CD4-positive, CD25-positive, alpha-beta regulatory T cell (primary cell): ENCODE data around the gene CMTM1. TPM values are rescaled to one million over a fixed set of nuclear protein-coding genes. Genes with fewer than 3 reads are reported as not detected.
"Not testable (repeated sequence)": the region's sequence is repeated elsewhere in the genome, so short reads cannot be mapped to it uniquely, and the experiment has no call there.

Source experiments
- ATAC-seq, 2 donors: fragments of 150-1000 bp; cut with Tn5 transposase; one replicate each; pipeline ENCODE4 v1.10.0; 2021; ENCODE audit warnings: low read depth in 2 of 2, moderate number of reproducible peaks in 2 of 2, moderate library complexity in 1 of 2
- DNase-seq, 3 donors: peaks; one replicate each; pipeline versions ENCODE4 v3.0.0 to v3.0.0-alpha.2; 2012 to 2022; ENCODE audit warnings: mixed read lengths in 1 of 3
- H3K27ac ChIP-seq: one replicate; pipeline ENCODE4 v1.7.0; 2013; ENCODE audit warnings: mild to moderate bottlenecking, low read length; ENCODE audit not compliant: insufficient read depth, poor library complexity, severe bottlenecking
- H3K27me3 ChIP-seq: one replicate; pipeline ENCODE4 v1.7.0; 2013; ENCODE audit warnings: low read length; ENCODE audit not compliant: control insufficient read depth, insufficient read depth
- H3K36me3 ChIP-seq: one replicate; pipeline ENCODE4 v1.7.0; 2013; ENCODE audit warnings: mild to moderate bottlenecking, low read length, moderate library complexity; ENCODE audit not compliant: control insufficient read depth, insufficient read depth
- H3K4me1 ChIP-seq: 2 replicates; pipeline ENCODE4 v1.7.0; 2013; ENCODE audit warnings: mild to moderate bottlenecking, low read length; ENCODE audit not compliant: insufficient read depth, control insufficient read depth, poor library complexity, severe bottlenecking
- H3K4me3 ChIP-seq: one replicate; pipeline ENCODE4 v1.7.0; 2013; ENCODE audit warnings: low read depth, mild to moderate bottlenecking, low read length, moderate library complexity
- H3K9me3 ChIP-seq, 2 experiments: 1 replicate in 1 of 2; 2 replicates in 1 of 2; pipeline ENCODE4 v1.7.0; 2013; ENCODE audit warnings: low read length in 2 of 2, mild to moderate bottlenecking in 1 of 2, moderate library complexity in 1 of 2; ENCODE audit not compliant: control insufficient read depth in 2 of 2
- H3K27ac Mint-ChIP-seq, 3 donors: one replicate each; pipeline ENCODE4 v1.8.0; 2020 to 2022; ENCODE audit warnings: mild to moderate bottlenecking in 3 of 3, mixed read lengths in 3 of 3, moderate library complexity in 2 of 3
- H3K27me3 Mint-ChIP-seq: one replicate; pipeline ENCODE4 v1.8.0; 2022; ENCODE audit warnings: mild to moderate bottlenecking, mixed read lengths
- H3K36me3 Mint-ChIP-seq: one replicate; pipeline ENCODE4 v1.8.0; 2020; ENCODE audit warnings: mixed read lengths
- H3K4me1 Mint-ChIP-seq, 4 donors: one replicate each; pipeline ENCODE4 v1.8.0; 2020 to 2022; ENCODE audit warnings: mixed read lengths in 4 of 4, mild to moderate bottlenecking in 1 of 4
- H3K4me3 Mint-ChIP-seq, 4 donors: one replicate each; pipeline ENCODE4 v1.8.0; 2020 to 2022; ENCODE audit warnings: mild to moderate bottlenecking in 4 of 4, mixed read lengths in 4 of 4, moderate library complexity in 3 of 4
- H3K9me3 Mint-ChIP-seq, 7 donors: one replicate each; pipeline ENCODE4 v1.8.0; 2020 to 2022; ENCODE audit warnings: mixed read lengths in 7 of 7, mild to moderate bottlenecking in 3 of 7, moderate library complexity in 2 of 7
- polyA plus RNA-seq, 4 donors: library from polyadenylated mRNA; unstranded; fragments of 300-500 nt; fragmentation: Illumina TruSeq; gene quantifications; one replicate each; pipeline ENCODE4 v1.2.3, GENCODE V29; 2021
- total RNA-seq: library from RNA; stranded (reverse); gene quantifications from one replicate; pipeline ENCODE4 v1.2.3, GENCODE V29; 2022

The CMTM1 gene
- total and polyA plus RNA-seq, 5 donors from 2014 or later: 0.26 to 3.2 (median 1.0) TPM

DNA sequence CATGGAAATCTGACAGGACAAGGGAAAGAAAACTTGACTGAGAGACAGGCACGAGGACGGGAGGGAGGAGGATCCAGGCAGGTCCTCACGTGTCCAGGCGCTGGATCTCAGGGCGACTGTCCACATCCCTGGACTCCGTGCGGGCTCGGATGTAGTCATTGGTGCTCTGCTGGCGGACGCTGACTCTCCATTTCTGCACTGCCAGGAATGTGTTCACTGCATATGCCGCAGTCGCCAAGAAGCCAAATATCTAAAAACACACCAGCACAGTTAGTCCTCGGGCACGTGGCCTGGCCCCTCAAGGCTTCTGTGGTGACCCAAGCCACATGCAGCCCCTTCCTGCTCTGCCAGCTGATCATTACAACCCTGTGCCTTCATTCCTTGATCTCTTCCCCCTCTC, 55.7 kb downstream of the CMTM1 start:
- ATAC-seq (no peak), DNase-seq (no peak)
- H3K27me3 ChIP-seq: no peaks in the 10 kb centered on the region
- no peak overlapping the region for H3K27ac ChIP-seq
- H3K36me3 Mint-ChIP-seq: peaks cover 5% of the 10 kb centered on the region
- H3K9me3 Mint-ChIP-seq: no peaks in the 10 kb centered on the region
- H3K4me3 Mint-ChIP-seq: no peak overlapping the region
- H3K27ac Mint-ChIP-seq: no peak overlapping the region
- H3K9me3 ChIP-seq: no peaks in the 10 kb centered on the region
- no peaks in the 10 kb centered on the region for H3K27me3 Mint-ChIP-seq
- H3K4me1 ChIP-seq: no peaks in the 10 kb centered on the region
- H3K4me1 Mint-ChIP-seq: no peaks in the 10 kb centered on the region
- no peaks in the 10 kb centered on the region for H3K36me3 ChIP-seq
- H3K4me3 ChIP-seq: no peak overlapping the region

DNA sequence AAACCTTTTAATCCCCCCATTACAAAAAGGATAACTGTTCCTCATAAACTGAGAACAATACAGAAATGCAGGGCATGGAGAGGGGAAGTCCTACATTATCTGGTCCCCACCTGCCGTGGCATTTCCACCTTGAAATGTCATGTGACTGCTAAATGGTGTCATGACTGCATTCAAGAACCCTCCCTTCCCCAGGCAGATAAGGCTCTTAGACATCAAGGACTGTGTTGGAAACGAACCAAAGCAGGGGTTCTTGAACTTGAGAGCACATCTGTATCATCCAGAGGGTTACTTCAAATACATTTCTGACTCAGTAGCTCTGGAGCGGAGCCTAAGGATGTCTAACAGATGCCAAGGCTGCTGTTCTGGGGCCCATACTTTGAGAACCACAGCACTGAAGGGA, 56.6 kb downstream of the CMTM1 start:
- no peak overlapping the region for H3K27ac Mint-ChIP-seq
- H3K36me3 ChIP-seq: no peaks in the 10 kb centered on the region
- ATAC-seq (no peak), DNase-seq (no peak)
- H3K4me1 Mint-ChIP-seq: no peaks in the 10 kb centered on the region
- no peak overlapping the region for H3K27ac ChIP-seq
- H3K4me3 Mint-ChIP-seq: no peak overlapping the region
- no peaks in the 10 kb centered on the region for H3K27me3 Mint-ChIP-seq
- no peak overlapping the region for H3K4me3 ChIP-seq
- no peaks in the 10 kb centered on the region for H3K27me3 ChIP-seq
- peaks cover 5% of the 10 kb centered on the region for H3K36me3 Mint-ChIP-seq
- H3K9me3 ChIP-seq: no peaks in the 10 kb centered on the region
- no peaks in the 10 kb centered on the region for H3K9me3 Mint-ChIP-seq
- no peaks in the 10 kb centered on the region for H3K4me1 ChIP-seq

DNA sequence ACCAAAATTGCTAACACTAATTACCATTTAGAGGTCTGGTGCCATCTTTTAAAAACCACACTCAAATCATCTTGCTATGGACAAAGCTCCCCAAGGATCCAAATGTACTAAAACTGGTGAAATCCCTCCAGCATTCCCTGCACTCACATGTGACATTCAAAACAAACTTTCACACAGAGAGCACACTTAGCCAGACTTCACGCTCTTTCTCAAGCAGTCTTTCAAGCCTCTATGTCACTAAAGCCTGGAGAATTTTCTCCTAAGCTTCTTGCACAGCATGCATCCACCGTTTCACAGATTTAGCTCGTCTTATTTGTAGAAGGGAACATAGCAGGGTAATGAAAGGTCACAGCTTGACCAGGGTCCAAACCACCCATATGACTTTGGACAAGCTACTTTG, 57.5 kb downstream of the CMTM1 start:
- peaks cover 5% of the 10 kb centered on the region for H3K36me3 Mint-ChIP-seq
- no peaks in the 10 kb centered on the region for H3K27me3 Mint-ChIP-seq
- Histone ChIP-seq H3K4me1 (no peaks in the 10 kb centered on the region), H3K27ac (no peak overlapping the region), H3K27me3 (no peaks in the 10 kb centered on the region), H3K4me3 (no peak overlapping the region), H3K36me3 (no peaks in the 10 kb centered on the region), H3K9me3 (no peaks in the 10 kb centered on the region)
- no peak overlapping the region for H3K27ac Mint-ChIP-seq
- no peaks in the 10 kb centered on the region for H3K4me1 Mint-ChIP-seq
- H3K9me3 Mint-ChIP-seq: no peaks in the 10 kb centered on the region
- no peak overlapping the region for H3K4me3 Mint-ChIP-seq
- ATAC-seq (no peak), DNase-seq (no peak)

DNA sequence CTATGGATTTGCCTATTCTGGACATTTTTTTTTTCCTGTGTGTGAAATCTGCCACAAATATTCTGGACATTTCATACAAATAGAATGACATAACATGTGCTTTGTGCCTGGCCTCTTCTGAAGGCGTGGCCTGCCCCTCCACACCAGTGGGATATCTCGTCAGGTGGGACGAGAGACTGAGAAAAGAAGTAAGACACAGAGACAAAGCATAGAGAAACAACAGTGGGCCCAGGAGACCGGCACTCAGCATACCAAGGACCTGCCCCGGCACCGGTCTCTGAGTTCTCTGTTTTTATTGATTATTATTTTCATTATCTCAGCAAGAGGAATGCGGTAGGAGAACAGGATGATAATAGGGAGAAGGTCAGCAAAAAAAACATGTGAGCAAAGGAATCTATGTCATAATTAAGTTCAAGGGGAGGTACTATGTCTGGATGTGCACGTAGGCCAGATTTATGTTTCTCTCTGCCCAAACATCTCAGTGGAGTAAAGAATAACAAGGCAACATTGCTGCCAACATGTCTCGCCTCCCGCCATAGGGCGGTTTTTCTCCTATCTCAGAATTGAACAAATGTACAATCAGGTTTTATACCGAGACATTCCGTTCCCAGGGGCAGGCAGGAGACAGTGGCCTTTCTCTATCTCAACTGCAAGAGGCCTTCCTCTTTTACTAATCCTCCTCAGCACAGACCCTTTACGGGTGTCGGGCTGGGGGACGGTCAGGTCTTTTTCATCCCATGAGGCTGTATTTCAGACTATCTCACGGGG, 61.6 kb downstream of the CMTM1 start:
- H3K9me3 ChIP-seq, H3K4me3 ChIP-seq, H3K4me3 Mint-ChIP-seq, H3K9me3 Mint-ChIP-seq, H3K27me3 ChIP-seq, DNase-seq, H3K27ac Mint-ChIP-seq, H3K4me1 ChIP-seq, H3K4me1 Mint-ChIP-seq, ATAC-seq, H3K36me3 Mint-ChIP-seq, H3K27me3 Mint-ChIP-seq, H3K27ac ChIP-seq, H3K36me3 ChIP-seq: not testable (repeated sequence)

Other genes with a start within 250 kb of the CMTM1 start
- gene CDH5, start 199.7 kb upstream of the CMTM1 start, total RNA-seq: not detected
- gene CDH5, start 199.7 kb upstream of the CMTM1 start, polyA plus RNA-seq: not detected
- not detected for gene BEAN1, start 139.1 kb upstream of the CMTM1 start, total RNA-seq
- gene BEAN1, start 139.1 kb upstream of the CMTM1 start, polyA plus RNA-seq: under 1 TPM in 2 of 4 donors, not detected in 2; 0.07 to 0.17 TPM
- 8.2 TPM for gene TK2, start 16.3 kb upstream of the CMTM1 start, total RNA-seq
- 1 to 10 TPM; 5.1 to 8.8 (median 7.7) TPM for gene TK2, start 16.3 kb upstream of the CMTM1 start, polyA plus RNA-seq
- 48.2 TPM for gene CKLF, start 13.9 kb upstream of the CMTM1 start, total RNA-seq
- gene CKLF, start 13.9 kb upstream of the CMTM1 start, polyA plus RNA-seq: 100 to 1,000 TPM; 157 to 242 (median 168) TPM
- gene CMTM2, start 13.0 kb downstream of the CMTM1 start, total RNA-seq: 0.49 TPM
- gene CMTM2, start 13.0 kb downstream of the CMTM1 start, polyA plus RNA-seq: not detected
- gene CMTM3, start 38.3 kb downstream of the CMTM1 start, total RNA-seq: 83.1 TPM
- 100 to 1,000 TPM in 3 of 4 donors, 10 to 100 TPM in 1; 98.6 to 127 (median 124) TPM for gene CMTM3, start 38.3 kb downstream of the CMTM1 start, polyA plus RNA-seq
- 0.64 TPM for gene CMTM4, start 130.3 kb downstream of the CMTM1 start, total RNA-seq
- under 1 TPM; 0.10 to 0.20 (median 0.15) TPM for gene CMTM4, start 130.3 kb downstream of the CMTM1 start, polyA plus RNA-seq
- 91.9 TPM for gene DYNC1LI2, start 185.2 kb downstream of the CMTM1 start, total RNA-seq
- 10 to 100 TPM; 22.4 to 30.6 (median 24.4) TPM for gene DYNC1LI2, start 185.2 kb downstream of the CMTM1 start, polyA plus RNA-seq
- 0.20 TPM for gene TERB1, start 235.1 kb downstream of the CMTM1 start, total RNA-seq
- gene TERB1, start 235.1 kb downstream of the CMTM1 start, polyA plus RNA-seq: not detected